CMK (cell line): ENCODE results near the gene MRC2.

ENCODE experiments used
- DNase-seq: peaks from one replicate; pipeline ENCODE4 v3.0.0-alpha.2; 2010; ENCODE audit warnings: low read depth

The MRC2 gene

DNA sequence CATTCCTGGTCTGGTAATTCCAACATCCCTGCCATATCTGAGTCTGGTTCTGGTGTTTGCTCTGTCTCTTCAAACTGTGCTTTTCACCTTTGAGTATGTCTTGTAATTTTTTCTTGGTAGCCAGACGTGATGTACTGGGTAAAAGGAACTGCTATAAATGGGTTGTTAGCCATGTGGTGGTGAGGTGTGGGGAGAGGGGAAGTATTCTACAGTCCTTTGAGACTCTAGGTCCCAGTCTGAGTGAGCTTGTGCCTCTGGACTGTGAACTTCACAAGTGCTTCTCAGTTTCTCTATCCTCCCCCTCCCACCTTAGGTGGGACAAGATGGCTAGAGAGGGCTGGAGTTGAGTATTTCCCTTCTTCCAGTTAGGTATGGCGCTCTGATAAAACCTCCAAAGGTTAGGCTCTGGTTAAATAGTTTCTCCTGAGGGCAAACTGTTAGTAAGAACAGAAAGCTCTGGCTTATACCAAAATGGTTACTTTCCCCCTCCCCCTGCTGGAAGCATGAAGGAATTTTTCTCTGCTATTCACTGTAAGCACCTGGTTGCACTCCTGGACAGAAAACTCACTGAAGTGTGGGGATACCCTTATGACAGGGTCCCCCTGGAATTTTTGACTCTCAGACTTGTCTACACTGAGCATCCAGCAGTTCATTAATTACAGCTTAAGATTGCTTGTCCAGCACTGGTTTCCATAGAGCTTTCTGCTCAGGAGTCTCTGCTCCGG, 92.8 kb downstream of the MRC2 start:
- DNase-seq, result no peak

DNA sequence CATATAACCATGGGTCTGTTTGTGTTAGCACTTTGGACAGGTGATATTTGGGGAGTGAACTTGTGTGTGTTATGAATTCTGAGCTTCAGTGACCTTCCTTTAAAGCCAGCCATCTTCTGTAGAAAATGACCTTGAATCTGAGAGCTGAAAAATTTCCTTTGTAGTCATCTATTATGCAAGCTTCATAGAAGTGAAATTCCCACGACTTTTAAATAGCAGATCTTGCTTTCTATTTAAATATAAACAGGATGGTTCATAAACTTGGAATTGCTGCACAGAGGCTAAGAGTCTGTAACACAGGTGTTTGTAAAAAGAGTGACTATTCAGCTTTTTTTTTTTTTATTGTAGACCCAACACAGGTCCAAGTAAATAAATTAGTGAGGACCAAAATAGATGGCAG, 95.2 kb downstream of the MRC2 start:
- DNase-seq, result no peak

DNA sequence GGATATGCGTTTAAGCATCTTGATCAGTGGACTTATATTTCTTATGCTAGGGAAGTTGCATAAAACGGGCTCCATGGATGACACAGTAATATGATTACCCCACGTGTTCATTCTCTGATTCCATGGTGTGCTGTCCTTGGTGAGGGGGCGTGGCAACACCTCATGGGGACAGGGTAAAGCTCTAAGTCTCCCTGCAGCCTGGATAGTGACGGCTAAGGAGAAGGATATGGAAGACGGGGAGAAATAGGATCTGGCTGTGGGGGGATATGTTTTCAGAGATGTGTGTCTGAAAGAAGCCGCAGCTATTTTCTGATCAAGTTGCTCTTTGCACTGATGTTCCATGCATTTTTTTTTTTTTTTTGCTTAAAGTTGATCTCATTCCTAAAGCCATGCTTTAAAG, 96.4 kb downstream of the MRC2 start:
- DNase-seq, result no peak

DNA sequence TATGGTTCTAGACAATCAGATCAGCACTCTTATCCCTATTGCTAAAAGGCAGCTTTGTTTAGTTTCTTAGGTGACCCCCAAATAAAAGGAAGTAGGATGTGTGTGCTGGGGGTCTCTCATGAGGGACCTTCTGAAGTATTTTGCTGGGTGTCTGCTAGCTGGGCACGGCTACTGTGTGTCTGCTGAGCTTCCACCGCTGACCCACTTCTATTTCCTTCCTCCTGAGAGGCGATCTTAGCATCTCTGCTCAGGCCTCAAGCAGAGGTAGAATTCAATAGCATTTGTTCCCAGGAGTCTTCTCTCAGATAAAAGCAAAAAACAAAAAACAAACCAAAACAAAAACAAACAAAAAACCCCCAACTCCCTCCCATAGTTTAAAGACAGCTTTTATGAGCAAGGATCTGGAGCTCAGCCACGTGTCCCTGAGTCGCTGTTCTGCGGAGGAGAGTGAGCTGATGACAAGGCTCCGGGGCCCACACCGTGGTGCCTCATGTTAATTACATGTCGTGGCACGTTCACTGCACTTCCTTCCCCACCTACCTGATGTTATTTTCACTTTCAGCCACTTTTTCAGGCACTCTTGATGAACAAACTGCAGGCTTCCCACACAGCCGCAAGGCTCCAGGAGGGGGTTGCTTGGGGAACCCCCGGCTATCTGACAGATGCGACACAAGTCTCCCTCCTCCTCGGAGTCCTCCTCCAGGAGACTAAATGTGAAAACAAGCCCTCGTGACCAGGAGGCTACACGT, 97.1 kb downstream of the MRC2 start:
- DNase-seq, result no peak

DNA sequence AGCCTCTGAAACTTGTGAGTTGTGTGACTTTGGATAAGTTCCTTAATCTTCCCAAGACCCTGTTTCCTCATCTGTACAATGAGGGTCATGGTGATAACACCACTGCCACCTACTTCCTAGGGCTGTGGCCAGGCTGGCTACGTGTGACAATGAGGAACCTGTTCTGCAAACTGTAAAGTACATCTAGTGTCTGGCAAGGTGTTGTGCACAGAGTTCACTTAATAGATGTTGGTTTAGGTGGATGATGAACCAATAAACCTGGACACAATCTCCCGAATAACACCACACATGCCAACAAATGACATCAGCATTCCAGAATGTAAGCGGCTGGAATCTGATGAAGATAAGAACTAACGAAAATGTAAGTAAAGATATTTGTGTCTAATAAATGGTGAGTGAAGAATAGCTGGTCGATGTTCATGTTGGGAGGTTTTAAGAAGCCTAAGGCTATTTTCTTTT, 98.3 kb downstream of the MRC2 start:
- DNase-seq, result no peak

DNA sequence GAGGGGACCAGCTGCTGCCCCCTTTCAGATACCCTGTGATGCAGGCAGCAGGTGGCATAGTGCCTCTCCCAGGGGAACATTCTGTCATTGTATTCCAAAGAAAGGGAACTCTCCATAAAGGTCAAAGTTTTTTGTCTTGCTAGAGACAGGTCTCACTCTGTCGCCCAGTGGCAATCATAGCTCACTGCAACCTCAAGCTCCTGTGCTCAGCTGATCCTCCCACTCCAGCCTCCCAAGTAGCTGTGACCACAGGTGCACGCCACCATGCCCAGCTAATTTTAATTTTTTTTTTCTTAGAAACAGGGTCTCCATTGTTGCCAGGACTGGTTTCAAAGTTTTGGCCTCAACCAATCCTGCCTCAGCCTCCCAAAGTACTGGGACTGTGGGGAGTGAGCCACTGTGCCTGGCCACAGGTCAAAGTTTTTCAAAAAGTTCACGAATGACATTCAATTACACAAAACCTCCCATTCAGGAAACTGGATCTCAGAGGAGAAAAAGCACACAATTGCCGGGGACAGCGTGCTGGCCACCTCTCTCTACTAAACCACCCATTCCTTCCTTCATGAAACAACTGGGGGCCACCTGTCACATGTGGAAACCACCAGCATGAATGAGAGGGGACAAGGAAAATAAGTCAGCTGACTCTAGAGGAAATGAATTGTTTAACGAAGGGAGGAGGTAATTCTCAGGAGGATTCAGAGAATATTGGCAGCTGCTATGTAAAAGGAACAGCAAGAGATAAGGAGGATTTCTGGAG, 100.6 kb downstream of the MRC2 start:
- no peak for DNase-seq

DNA sequence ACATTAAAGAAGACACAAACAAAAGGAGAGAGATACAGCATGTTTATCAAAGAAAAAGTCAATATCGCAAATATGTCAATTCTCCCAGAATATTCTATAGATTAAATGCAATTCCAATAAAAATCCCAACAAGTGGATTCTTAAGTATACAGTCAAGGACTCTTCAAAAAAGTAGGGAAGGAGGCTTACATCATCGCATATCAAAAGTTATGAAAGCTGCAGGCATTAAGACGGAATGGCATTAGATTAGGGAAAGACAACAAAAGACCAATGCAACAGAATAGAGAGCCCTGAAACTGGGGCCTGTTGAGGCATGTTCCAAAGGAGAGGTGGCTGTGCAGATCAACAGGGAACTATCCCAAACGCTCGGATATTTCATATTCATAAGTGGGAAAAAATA, 104.7 kb downstream of the MRC2 start:
- DNase-seq, result no peak

DNA sequence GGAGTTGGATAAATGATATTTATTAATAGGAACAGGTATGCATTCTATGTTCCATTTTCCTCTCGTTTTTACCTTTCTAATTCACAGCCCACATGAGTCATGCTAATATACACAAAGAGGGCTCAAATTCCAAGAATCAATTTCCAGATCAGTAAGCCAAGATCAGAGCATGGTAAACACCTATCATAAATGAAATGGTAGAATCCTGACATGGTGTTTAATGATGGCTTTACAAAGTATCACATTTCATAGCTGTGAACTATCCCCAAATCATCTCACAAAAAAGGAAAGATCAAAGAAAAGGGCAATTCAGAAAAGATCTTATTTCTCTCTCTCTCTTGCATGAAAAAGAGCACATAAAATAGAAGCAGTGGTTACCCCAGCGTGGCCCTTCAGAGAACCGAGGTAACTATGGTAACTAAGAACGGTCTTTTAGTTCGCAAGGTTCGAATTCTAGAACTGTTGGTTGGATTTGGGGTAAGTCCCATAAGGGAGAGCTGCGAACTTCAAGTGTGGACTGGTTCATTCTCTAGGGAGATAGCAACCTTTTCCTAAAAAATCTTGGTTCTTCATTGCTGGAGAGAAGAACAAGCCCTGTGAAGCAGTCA, 107.7 kb downstream of the MRC2 start:
- no peak for DNase-seq

DNA sequence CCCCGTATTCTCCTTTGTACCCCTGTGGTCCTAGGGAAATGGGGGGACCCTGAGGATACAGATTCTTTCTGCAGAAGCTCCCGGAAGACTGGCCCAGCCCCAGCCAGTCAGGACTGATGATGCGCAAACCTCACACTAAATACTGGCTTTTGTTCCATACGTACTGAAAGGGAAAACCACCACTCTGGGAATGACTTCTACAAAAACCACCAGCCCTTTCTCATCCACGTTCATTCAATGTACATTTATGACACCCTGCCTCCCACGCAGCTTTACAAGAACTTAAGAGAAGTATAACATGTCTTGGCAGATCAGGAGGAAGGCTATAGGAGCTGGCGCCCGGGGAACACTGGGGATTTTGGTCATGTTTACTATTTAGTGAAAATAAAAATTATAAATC, 110.0 kb downstream of the MRC2 start:
- DNase-seq, result no peak

DNA sequence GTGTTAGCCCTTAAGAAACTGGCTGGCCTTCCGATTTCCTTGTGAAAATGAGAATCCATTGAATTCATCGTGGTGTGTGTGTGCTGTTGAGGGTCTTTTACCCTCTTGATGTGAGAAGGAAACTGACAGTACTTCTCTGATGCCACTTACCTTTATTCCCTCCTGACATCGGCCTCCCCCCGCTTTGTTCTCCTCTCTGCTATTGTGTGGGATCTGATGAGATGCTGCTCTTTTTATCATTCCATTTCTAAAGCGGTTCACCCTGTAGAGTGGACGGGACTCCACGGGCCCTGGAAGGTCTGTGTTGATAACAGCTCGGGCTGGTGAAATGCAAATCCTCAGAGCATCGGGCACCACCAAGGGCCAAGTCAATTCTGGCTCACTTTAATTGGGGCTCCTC, 110.8 kb downstream of the MRC2 start:
- no peak for DNase-seq

DNA sequence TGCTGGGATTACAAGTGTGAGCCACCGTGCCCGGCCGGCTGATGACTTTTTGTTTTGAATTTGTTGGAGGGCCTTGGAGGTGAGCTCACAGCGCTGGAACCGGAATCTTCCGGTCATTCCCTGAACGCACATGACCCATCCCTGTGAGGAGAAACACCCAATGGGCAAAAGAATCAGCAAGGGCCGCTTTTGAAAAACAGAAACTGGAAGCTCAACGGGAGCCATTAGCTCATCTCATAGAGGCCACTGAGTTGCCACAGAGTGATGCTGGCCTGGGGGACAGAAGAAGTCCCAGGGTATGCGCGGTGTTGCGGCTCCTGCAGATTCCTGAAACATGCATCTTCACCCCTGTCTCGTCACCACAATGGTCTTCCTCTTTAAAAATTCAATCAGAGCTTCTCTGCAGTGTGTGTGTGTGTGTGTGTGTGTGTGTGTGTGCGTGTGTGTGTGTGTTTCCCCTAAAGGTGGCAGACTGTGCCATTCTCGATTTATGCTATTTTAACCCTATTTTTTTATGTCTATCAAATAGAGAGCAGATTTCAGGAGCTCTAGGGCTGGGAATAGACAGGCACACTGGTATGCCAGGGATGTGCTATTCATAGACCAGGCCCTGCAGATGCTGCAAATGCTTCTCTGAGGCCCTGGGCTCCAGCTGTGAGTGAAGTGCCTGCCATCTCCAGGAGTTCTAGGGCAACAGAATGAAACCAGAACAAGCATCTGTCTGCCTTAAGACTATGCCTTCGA, 112.3 kb downstream of the MRC2 start:
- DNase-seq, result no peak

DNA sequence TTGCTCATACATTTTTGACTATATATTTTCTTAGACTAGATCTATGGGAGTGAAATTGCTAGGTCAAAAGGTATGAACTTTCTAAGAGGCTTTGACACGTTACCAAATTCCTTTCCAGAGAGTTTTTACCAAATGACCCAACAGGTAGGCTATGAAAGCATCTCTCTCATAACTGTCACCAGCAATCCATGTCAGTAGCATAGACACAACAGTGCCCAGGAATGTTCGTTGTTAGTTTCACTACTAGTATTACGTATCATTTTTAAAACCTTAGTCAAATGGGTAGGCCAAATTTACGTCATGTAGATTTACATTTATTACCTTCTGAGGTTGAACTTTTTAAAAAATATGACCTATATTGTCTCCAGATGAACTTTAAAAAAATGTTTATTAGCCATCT, 113.8 kb downstream of the MRC2 start:
- no peak for DNase-seq
